Right atrium auricular region (tissue), 2 donors: ENCODE measurements around the gene KRT7. TPM values are rescaled to one million over a fixed set of nuclear protein-coding genes. Genes with fewer than 3 reads are reported as not detected.
"Not testable (repeated sequence)": the region's sequence is repeated elsewhere in the genome, so short reads cannot be mapped to it uniquely, and the experiment has no call there.

Experiments
- DNase-seq: peaks from one replicate; pipeline ENCODE4 v3.0.0-alpha.2; 2019; ENCODE audit warnings: low spot score
- H3K27ac ChIP-seq, 2 donors: fragments of 200-600 bp; sonication (generic); 1 replicate in 1 of 2; 2 replicates in 1 of 2; pipeline ENCODE4 v1.5.1; 2016 to 2019
- H3K27me3 ChIP-seq, 2 donors: fragments of 200-600 bp; sonication (generic); one replicate each; pipeline versions ENCODE4 v1.5.1 to v1.6.0; 2017 to 2019
- H3K36me3 ChIP-seq: fragments of 200-600 bp; sonication (generic); one replicate; pipeline ENCODE4 v1.5.1; 2016
- H3K4me1 ChIP-seq, 2 donors: fragments of 200-600 bp; sonication (generic); one replicate each; pipeline versions ENCODE4 v1.5.1 to v1.6.0; 2017 to 2019
- H3K4me3 ChIP-seq, 2 donors: fragments of 200-600 bp; sonication (generic); 1 replicate in 1 of 2; 2 replicates in 1 of 2; pipeline ENCODE4 v1.5.1; 2017 to 2019; ENCODE audit warnings: mild to moderate bottlenecking in 1 of 2, moderate library complexity in 1 of 2
- H3K9me3 ChIP-seq, 2 donors: fragments of 200-600 bp; sonication (generic); one replicate each; pipeline ENCODE4 v1.5.1; 2019
- total RNA-seq, 2 donors: library from RNA; depleted of rRNA; stranded (reverse); fragments of >200 nt; gene quantifications; one replicate each; pipeline ENCODE4 v1.1.0, GENCODE V29; 2016
- TF ChIP-seq, protein P1 (sequence below), 2 donors: fragments of 200-600 bp; sonication (generic); IDR thresholded peaks; one replicate each; pipeline ENCODE4 v1.5.1; 2019; ENCODE audit warnings: antibody characterized with exemption in 2 of 2

KRT7 gene
- total RNA-seq, 2 donors from 2014 or later: 14.7 to 58.4 TPM

DNA sequence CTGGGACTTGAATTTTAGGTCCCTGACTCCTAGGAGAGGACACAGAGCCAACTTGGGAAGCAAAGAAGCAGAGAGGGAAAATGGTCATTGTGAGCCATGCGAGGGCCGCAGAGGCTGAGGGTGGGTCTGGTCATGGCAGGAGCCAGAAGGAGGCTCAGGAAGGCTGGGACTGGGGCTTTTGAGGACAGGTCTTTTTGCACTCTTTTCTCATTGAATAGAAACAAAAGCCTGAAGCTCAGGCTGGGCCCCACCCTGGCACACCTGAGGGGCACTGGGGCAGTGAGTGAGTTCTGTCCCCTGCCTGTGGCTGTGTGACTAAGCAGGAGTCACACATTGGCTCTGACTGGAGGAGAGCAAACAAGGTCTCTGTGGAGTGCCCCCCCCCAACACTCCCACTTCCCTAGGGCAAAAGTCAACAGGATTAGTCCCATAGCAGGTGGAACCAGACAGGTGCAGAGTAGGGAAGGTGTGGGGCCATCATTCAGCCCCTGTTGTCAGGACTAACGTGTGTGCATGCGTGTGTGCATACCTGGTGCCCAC is 2.8 kb downstream of the KRT7 start:
- no peak overlapping the region for H3K27ac ChIP-seq
- DNase-seq: no peak
- H3K9me3 ChIP-seq: no peaks in the 10 kb centered on the region
- peaks cover 0 to 21% of the 10 kb centered on the region in 2 donors for H3K4me1 ChIP-seq
- peaks cover 3 to 8% of the 10 kb centered on the region in 2 donors for H3K27me3 ChIP-seq
- TF ChIP-seq, protein P1, sequence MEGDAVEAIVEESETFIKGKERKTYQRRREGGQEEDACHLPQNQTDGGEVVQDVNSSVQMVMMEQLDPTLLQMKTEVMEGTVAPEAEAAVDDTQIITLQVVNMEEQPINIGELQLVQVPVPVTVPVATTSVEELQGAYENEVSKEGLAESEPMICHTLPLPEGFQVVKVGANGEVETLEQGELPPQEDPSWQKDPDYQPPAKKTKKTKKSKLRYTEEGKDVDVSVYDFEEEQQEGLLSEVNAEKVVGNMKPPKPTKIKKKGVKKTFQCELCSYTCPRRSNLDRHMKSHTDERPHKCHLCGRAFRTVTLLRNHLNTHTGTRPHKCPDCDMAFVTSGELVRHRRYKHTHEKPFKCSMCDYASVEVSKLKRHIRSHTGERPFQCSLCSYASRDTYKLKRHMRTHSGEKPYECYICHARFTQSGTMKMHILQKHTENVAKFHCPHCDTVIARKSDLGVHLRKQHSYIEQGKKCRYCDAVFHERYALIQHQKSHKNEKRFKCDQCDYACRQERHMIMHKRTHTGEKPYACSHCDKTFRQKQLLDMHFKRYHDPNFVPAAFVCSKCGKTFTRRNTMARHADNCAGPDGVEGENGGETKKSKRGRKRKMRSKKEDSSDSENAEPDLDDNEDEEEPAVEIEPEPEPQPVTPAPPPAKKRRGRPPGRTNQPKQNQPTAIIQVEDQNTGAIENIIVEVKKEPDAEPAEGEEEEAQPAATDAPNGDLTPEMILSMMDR (IDR thresholded peaks at IDR 0.05): no peak
- no peak overlapping the region for H3K4me3 ChIP-seq
- H3K36me3 ChIP-seq: no peaks in the 10 kb centered on the region

DNA sequence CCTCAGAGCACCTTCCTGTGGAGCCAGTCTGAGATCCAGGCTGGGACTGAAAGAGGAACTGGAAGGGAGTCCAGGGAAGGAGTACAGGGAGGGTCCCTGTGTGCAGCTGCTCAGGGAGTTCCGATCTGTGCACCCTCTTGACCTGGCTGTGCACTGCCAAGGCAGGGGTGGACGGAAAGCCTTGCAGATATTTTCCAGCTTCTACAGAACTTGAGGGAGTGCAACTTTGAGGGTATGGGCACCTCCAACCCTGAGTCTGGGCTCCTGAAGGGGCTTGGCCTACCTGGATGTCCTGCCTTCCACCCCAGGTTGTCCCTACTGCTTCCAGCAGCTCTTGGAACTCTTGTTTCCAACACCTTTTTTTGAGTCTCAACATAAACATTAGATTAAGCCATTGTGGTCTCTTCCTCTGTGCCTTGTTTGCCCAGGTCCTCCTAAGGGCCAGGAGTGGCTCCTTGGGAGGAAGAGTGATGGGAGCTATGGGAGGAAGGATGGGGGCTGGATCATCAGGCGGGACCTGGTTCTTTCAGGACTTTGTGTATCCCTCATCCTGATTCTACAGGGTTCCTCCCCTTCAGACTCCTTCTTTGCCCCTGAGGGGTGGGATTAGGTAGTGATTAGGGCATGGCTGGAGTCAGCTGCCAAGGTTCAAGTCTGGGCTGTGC is 3.5 kb downstream of the KRT7 start:
- H3K4me1 ChIP-seq: peaks cover 0 to 15% of the 10 kb centered on the region in 2 donors
- H3K4me3 ChIP-seq: no peak overlapping the region
- no peaks in the 10 kb centered on the region for H3K9me3 ChIP-seq
- H3K27ac ChIP-seq: no peak overlapping the region
- H3K27me3 ChIP-seq: peaks cover 3 to 8% of the 10 kb centered on the region in 2 donors
- TF ChIP-seq, protein P1 (IDR thresholded peaks at IDR 0.05): no peak
- DNase-seq: no peak
- no peaks in the 10 kb centered on the region for H3K36me3 ChIP-seq

DNA sequence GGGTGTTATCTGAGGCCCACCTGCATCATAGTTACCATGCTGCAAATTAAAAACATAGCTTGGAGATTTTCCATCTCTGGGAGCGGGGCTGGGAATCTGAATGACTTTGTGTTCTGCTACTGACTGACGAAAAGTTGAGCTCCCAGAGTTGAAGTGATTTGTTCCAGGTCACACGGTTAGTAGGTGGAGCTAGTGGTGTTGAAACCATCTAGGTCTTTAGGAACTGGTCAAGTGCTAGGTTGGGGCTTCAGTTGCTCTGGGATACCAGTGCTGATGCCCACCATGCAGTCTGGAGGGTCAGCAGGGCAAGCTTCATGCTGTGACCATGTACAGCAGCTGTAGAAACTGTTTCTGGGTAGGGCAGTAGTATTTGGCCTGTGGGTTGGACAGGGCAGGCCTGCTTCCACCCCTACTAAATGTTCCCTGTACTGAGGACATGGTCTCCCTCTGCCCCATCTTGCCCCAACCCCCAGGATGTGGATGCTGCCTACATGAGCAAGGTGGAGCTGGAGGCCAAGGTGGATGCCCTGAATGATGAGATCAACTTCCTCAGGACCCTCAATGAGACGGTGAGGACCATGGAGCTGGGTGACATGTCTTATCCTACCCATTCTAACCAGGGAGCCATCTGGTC is 5.3 kb downstream of the KRT7 start:
- Histone ChIP-seq H3K9me3 (no peaks in the 10 kb centered on the region), H3K27me3 (peaks cover under 1 to 3% of the 10 kb centered on the region in 2 donors), H3K4me3 (no peak overlapping the region), H3K27ac (no peak overlapping the region), H3K4me1 (peaks cover 0 to 4% of the 10 kb centered on the region in 2 donors), H3K36me3 (no peaks in the 10 kb centered on the region)
- TF ChIP-seq, protein P1 (IDR thresholded peaks at IDR 0.05): no peak
- DNase-seq: no peak

DNA sequence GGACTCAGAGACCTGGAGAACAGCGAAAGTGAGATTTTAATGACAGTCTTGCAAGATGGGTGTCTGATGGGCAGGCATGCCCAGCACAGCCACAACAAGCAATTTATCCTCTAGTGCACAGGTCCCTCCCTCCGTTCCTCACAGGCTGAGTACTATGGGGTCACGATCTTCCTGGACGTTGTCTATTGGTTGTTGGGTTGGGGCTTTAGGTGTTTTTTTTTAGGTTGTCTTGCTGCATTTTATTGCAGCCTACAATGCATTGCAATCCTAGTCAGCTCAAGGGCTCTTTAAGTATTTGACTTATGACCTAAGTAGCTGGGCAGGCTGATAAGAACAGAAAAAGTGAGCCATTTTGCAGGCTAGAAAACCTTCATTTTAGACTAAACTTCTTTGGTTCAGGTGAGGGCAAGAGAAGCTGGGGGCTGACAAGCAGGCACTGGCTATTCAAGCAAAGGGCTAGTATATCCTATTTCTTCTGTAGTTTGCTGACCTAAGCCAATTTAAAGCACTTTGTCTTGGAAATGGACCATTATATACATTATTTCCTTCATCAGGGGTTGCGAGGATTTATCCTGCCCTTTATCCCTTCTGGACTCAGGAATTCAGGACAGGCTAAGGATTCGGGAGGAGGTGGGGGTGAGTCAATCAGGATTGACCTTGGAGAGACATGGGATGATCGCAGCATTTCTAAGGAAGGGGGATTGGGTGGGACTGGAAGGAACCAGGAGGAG is 6.0 kb downstream of the KRT7 start:
- Histone ChIP-seq H3K27me3 (peaks cover 0 to 1% of the 10 kb centered on the region in 2 donors), H3K36me3 (no peaks in the 10 kb centered on the region), H3K9me3 (no peaks in the 10 kb centered on the region), H3K4me1 (peaks cover 0 to 8% of the 10 kb centered on the region in 2 donors), H3K4me3 (no peak overlapping the region), H3K27ac (no peak overlapping the region)
- DNase-seq: no peak
- TF ChIP-seq, protein P1 (IDR thresholded peaks at IDR 0.05): no peak

DNA sequence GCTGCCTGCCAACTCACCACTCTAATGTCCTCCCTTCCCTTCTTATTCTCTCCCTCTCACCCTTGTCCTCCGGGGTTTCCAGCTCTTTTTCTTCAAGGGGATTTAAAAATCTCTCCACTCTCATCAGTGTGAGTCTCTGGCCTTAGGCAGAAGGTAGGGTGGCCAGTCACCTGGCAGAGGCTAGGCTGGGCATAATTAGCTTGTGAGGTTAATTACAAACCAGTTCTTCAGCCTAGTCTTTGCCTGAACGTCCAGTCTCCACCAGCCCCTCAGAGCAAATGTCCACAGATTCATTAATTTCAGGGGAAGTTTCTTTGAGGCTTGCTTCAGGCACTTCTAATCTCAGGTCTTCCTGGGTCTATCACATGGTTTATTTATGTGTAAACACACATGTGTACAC is 6.7 kb downstream of the KRT7 start:
- no peaks in the 10 kb centered on the region for H3K36me3 ChIP-seq
- H3K4me3 ChIP-seq: no peak overlapping the region
- TF ChIP-seq, protein P1 (IDR thresholded peaks at IDR 0.05): no peak
- peaks cover 0 to 15% of the 10 kb centered on the region in 2 donors for H3K4me1 ChIP-seq
- H3K27me3 ChIP-seq: no peaks in the 10 kb centered on the region
- no peak for DNase-seq
- H3K27ac ChIP-seq: no peak overlapping the region
- H3K9me3 ChIP-seq: no peaks in the 10 kb centered on the region

DNA sequence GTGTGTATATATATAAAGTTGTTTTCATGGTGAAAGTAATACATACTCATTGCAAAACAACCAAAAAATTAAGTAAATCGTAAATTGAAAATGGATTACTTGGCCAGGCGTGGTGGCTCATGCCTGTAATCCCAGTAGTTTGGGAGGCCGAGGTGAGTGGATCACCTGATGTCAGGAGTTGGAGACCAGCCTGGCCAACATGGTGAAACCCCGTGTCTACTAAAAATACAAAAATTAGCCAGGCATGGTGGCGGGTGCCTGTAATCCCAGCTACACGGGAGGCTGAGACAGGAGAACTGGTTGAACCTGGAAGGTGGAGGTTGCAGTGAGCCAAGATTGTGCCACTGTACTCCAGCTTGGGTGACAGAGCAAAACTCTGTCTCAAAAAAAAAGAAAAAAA is 7.2 kb downstream of the KRT7 start:
- peaks cover 0 to 16% of the 10 kb centered on the region in 2 donors for H3K4me1 ChIP-seq
- H3K4me3 ChIP-seq, DNase-seq, H3K27me3 ChIP-seq, H3K27ac ChIP-seq, H3K36me3 ChIP-seq, H3K9me3 ChIP-seq: not testable (repeated sequence)
